C4-2B (cell line): Measurements from ENCODE around the gene HECW1.

Experiments
- CTCF ChIP-seq: fragments of 450-650 bp; conservative IDR thresholded peaks from 2 replicates; pipeline ENCODE4 v1.5.1; 2017; ENCODE audit warnings: mild to moderate bottlenecking
- ZFX ChIP-seq: fragments of 450-650 bp; IDR thresholded peaks from 2 replicates; pipeline ENCODE4 v1.6.1; 2017

- TF ChIP-seq CTCF: no peak
- no peak for TF ChIP-seq ZFX
Measured at GRCh38 chr7:43552122-43552521, 439.7 kb downstream of the HECW1 start.
